Stimulated activated CD4-positive, alpha-beta T cell treated with anti-CD3 and anti-CD28 coated beads, Interleukin-1b, Interleukin-23, amount 100 ng/mL, for 48 hours (primary cell): ENCODE results near the gene XRRA1.
"Not testable (repeated sequence)": the region's sequence is repeated elsewhere in the genome, so short reads cannot be mapped to it uniquely, and the experiment has no call there.

Experiments used
- DNase-seq: peaks from one replicate; pipeline ENCODE4 v3.0.0-alpha.2; 2020

The XRRA1 gene

GRCh38 chr11:74895340-74896116 lies 53.4 kb downstream of the XRRA1 start:
- DNase-seq = no peak

- DNase-seq = not testable (repeated sequence)
Observed at GRCh38 chr11:74893015-74893414, 55.9 kb downstream of the XRRA1 start.

- no peak for DNase-seq
Observed at GRCh38 chr11:74877132-74877531, 71.8 kb downstream of the XRRA1 start.

- DNase-seq = no peak
Observed at GRCh38 chr11:74871037-74871436, 77.9 kb downstream of the XRRA1 start.

GRCh38 chr11:74870485-74870884 lies 78.4 kb downstream of the XRRA1 start:
- DNase-seq = no peak

- DNase-seq = no peak
Observed at GRCh38 chr11:74866557-74866956, 82.3 kb downstream of the XRRA1 start.

- no peak for DNase-seq
Observed at GRCh38 chr11:74863410-74863809, 85.5 kb downstream of the XRRA1 start.

GRCh38 chr11:74860743-74861142 lies 88.1 kb downstream of the XRRA1 start:
- DNase-seq = no peak

GRCh38 chr11:74853223-74853622 lies 95.7 kb downstream of the XRRA1 start:
- DNase-seq = no peak

GRCh38 chr11:74849525-74850391 lies 99.1 kb downstream of the XRRA1 start:
- DNase-seq = no peak

GRCh38 chr11:74847895-74848294 lies 101.0 kb downstream of the XRRA1 start:
- DNase-seq = no peak

GRCh38 chr11:74847395-74847794 lies 101.5 kb downstream of the XRRA1 start:
- no peak for DNase-seq

GRCh38 chr11:74846770-74847169 lies 102.1 kb downstream of the XRRA1 start:
- no peak for DNase-seq

GRCh38 chr11:74845978-74846517 lies 102.8 kb downstream of the XRRA1 start:
- DNase-seq = no peak

- DNase-seq = no peak
Observed at GRCh38 chr11:74844865-74845264, 104.0 kb downstream of the XRRA1 start.

- no peak for DNase-seq
Observed at GRCh38 chr11:74844072-74844471, 104.8 kb downstream of the XRRA1 start.

- no peak for DNase-seq
Observed at GRCh38 chr11:74842967-74843366, 105.9 kb downstream of the XRRA1 start.

GRCh38 chr11:74840486-74840885 lies 108.4 kb downstream of the XRRA1 start:
- no peak for DNase-seq

GRCh38 chr11:74839971-74840370 lies 108.9 kb downstream of the XRRA1 start:
- no peak for DNase-seq

GRCh38 chr11:74839446-74839845 lies 109.4 kb downstream of the XRRA1 start:
- DNase-seq = no peak

- no peak for DNase-seq
Observed at GRCh38 chr11:74838188-74838587, 110.7 kb downstream of the XRRA1 start.

- no peak for DNase-seq
Observed at GRCh38 chr11:74837191-74837590, 111.7 kb downstream of the XRRA1 start.

GRCh38 chr11:74826901-74827300 lies 122.0 kb downstream of the XRRA1 start:
- no peak for DNase-seq

GRCh38 chr11:74825596-74825995 lies 123.3 kb downstream of the XRRA1 start:
- DNase-seq = not testable (repeated sequence)
